Raji (cell line): Measurements from ENCODE around the gene ANAPC1.
A peak's percentile ranks its signal among the peaks of the same experiment; 100 is the strongest.

ENCODE experiments used
- POLR2A ChIP-seq: IDR thresholded peaks from 2 replicates; pipeline ENCODE4 v1.6.1; 2011; ENCODE audit warnings: low read depth, low read length, control low read depth; ENCODE audit not compliant: insufficient read depth

The ANAPC1 gene, protein sequence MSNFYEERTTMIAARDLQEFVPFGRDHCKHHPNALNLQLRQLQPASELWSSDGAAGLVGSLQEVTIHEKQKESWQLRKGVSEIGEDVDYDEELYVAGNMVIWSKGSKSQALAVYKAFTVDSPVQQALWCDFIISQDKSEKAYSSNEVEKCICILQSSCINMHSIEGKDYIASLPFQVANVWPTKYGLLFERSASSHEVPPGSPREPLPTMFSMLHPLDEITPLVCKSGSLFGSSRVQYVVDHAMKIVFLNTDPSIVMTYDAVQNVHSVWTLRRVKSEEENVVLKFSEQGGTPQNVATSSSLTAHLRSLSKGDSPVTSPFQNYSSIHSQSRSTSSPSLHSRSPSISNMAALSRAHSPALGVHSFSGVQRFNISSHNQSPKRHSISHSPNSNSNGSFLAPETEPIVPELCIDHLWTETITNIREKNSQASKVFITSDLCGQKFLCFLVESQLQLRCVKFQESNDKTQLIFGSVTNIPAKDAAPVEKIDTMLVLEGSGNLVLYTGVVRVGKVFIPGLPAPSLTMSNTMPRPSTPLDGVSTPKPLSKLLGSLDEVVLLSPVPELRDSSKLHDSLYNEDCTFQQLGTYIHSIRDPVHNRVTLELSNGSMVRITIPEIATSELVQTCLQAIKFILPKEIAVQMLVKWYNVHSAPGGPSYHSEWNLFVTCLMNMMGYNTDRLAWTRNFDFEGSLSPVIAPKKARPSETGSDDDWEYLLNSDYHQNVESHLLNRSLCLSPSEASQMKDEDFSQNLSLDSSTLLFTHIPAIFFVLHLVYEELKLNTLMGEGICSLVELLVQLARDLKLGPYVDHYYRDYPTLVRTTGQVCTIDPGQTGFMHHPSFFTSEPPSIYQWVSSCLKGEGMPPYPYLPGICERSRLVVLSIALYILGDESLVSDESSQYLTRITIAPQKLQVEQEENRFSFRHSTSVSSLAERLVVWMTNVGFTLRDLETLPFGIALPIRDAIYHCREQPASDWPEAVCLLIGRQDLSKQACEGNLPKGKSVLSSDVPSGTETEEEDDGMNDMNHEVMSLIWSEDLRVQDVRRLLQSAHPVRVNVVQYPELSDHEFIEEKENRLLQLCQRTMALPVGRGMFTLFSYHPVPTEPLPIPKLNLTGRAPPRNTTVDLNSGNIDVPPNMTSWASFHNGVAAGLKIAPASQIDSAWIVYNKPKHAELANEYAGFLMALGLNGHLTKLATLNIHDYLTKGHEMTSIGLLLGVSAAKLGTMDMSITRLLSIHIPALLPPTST (N-terminal part only)

DNA sequence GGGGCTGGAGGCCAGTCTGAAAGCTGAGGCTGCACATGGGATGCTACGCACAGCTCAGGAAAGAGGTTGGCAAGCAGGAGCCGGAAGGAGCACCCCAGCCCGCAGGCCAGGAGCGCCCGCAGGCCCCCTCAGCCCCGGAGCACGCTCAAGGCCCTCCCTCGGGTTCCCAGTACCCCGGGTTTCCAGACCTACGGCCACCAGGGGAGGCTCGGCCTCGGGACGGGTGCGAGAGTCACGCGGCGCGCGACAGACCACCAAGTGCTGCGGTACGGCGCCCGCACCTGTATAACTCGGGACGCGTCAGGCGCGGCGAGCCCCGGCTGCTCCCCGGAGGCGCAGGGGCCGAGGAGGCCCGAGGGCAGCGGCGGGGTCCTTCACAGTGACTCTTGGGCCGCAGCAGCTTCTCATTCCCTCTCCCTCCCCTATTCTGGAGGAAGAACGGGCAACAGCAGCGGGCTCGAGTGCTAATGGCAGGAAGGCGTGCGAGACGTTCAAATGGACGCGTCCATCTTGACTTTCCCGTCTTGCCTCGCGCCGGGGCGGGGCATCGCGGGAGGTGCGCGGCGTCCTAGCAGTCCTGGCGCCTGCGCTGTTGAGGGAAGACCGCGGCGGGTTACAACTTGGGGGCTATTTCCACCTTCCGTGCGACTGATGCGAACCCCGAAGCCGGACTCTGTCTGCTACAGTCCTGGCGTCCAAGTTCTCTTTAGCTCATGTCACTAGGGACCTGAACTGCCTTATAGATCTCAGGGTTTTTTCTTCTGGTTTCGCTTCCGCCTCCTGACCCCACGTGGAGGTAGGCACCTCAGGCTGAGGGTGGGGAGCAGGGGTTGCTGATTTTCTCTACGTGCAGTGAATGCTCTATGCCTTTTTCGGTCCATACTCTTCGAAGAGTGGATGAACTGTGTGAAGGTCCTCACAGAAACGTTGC is at the start of gene ANAPC1:
Gene ANAPC1 (minus strand): TSS at position 533 of the 931 bp plus-strand sequence. CDS start 3,368 bp downstream, outside the sequence.
- peak; percentile 93 for TF ChIP-seq POLR2A

DNA sequence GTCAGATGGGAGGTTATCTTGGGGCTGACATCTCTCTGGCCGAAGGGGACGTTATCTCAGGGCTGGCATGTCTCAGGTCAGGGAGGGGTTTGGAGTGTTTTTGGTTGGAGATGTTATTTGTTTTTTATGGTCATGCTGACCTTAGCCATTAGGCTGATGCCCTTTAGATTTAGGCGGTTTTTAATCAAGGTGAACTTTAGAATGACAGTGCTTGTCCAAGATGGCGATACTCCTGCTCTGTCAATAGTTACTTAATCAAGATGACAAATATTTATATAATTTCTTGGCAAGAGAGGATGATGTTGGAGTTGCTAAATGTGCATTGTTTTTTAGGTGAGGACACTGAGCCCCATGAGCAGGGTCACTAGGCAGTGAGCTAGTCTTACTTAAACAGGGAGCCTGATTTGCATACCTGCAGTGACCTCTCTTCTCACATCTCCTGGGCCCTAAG is 48.9 kb upstream of the ANAPC1 start:
- TF ChIP-seq POLR2A, result no peak

DNA sequence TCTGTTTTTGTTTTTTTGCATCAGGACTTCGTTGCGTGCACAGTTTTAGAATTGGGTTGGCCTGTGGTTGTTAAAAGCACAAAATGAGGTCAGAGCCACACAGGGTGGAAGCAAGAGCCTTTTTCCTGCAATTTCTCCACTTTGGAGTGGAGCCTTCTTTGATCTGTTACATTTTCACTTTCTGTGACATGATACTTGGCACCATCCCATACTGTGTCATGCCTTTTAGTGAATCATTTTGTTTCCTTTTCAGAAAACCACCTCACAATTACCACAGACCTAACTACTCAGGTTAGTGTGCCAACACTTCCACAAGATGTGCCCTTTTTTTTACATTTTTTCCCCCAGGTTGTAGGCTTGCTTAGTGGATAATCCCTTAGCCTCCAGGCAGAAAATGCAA is 46.9 kb upstream of the ANAPC1 start:
- no peak for TF ChIP-seq POLR2A

DNA sequence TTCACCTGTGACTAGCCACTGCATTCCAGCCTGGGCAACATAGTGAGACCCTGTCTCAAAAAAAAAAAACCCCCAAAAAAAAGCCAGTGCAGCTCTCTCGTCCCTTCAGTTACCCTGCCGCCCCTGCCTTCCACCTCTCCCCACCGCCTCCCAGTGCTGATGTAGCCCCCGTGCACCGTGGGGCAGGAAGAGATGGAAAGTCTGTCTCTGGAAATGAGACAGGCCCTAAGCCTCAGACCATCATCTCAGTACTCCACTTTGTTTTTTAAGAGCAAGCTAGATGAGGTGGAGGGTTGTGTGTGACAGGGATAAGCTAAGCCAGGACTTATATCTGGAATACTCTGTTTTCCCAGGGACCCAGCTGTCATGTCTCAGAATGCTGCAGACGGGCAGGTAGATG is 46.4 kb upstream of the ANAPC1 start:
- TF ChIP-seq POLR2A, result no peak

DNA sequence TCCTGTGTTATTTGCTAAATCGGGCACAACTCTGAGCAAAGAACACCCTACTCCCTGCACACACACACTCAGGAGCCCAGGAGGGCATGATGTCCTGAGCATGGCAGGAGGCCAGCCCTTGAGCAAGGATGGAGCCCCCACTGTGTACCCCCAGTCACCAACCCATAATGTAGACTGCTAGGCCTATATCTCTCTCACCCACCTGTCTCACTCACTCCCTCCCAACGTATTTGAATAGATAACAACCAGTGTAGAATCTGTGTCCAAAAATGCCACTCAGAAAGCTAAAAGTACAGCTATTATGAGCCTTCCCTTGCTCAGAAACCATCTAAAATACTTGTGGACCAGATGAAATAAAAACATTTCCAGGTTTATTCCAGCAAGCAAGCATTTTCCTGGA is 43.7 kb upstream of the ANAPC1 start:
- no peak for TF ChIP-seq POLR2A

DNA sequence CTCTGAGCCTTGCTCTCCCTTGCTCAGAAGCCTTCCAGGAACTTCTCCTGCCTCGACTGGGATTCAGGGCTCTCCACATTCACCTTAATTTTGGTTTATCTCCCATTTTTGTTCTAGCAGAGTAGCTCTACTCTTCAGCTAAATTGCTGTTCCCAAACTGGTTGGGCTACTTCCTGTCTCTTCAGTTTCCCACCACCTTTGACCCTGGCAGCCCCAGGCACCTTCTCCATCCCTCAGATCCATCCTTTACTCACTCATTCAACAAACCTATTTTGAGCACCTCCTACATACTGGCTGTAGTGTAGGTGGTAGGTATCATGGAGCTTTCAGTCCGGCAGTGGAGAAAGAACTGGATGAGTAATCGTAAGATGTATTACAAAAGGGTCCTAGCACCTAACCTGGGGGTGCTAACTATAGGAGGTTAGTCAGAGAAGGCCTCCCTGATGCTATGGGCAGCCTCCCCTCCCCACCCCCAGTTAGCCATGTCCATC is 40.7 kb upstream of the ANAPC1 start:
- TF ChIP-seq POLR2A, result no peak

DNA sequence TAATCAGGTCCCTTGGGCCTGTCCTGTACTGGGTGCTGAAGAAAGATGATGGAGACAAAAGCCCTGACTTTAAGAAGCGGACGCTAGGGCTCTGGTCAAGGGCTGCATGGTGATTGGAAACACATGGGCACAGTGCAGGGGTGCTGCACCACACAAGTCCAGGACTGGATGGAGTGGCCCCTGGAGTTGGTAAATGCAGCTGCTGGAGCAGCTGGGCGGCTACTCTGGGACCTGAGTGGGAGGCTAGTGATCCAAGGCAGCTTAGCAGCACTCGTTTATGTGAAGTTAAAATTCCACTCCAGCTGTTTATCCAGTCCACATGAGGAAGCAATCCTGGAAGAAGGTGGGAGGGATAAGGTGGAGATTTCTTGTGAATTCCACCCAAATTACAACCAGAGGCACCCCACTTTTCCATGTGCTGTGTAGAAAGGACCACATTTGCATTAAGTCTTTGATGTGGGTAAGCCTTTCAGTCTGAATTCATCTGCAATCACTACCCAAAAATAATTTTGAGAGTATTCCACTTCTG is 39.3 kb upstream of the ANAPC1 start:
- no peak for TF ChIP-seq POLR2A

DNA sequence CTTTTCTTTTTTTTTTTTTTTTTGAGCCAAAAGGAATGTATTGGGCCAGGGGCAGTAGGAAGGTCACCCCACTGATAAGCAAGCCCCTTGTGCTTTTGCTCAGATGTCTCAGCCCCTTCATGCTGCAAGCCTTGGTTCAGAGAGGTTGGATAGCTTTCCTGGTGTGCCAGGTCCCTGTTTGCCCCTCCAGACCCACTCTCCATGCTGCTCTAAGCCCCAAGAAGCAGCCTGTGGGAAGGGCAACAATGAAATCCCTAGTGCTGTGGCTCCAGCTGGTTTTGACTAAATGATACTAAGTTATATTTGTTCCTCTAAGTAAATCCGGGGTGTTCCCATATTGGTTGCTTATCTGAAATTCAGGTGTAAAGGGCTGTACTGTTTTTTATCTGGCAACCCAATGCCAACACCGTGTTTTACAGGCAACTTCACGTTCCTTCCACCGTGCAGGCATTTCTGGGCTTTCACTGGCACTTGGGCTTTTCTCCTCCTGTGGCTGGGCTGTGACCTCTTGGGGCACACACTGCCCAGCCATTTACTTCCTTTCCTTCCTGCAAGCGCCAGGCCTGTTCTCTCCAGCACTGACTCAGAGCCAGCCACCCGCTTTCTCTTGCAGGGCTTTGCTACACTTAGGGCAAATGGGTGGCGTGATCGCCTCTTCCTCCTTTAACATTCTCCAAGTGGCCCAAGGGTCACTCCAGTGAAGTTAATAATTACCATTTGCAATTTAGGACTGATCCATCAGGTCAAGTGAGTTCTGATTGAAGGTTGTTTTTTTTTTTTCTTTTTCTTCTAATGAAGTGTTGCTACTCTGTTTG is 36.0 kb upstream of the ANAPC1 start:
- no peak for TF ChIP-seq POLR2A

DNA sequence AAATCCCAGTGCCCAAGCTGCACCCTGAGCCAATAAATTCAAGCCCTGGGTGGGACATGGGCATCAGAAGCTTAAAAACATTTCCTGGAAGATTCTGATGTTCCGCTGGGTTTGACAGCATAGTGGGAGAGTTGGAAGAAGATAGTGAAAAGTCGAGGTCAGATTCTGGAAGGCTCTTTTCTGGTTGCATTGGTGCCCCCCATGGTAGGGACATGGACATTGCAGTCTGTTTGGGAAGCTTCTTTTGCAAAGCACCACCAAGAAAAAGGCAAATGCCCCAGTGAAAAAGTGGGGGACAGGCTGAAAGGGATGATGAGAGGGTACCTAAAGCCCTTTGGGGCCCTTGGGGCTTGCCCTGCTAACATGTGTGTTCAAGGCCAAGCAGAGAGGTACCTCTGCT is 35.4 kb upstream of the ANAPC1 start:
- TF ChIP-seq POLR2A, result no peak

DNA sequence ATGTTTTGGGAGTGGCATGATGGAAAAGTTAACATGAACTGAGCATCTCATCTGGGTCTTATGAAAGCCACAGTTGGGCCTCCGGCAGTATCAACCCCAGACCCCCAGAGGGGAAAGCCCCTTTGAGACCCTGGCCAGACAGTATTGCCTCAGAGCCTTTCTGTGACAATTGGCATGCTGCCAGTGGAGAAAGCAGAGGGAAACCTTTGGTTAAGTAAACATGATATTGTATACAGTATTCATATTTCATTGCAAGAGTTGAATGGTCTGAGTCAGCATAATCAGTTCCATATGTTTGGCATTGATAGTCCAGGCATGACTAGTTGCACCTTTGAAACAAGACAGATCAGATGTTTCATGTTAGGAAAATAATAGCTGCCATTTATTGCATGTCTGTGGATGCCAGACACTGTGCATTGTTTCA is 34.4 kb upstream of the ANAPC1 start:
- no peak for TF ChIP-seq POLR2A

DNA sequence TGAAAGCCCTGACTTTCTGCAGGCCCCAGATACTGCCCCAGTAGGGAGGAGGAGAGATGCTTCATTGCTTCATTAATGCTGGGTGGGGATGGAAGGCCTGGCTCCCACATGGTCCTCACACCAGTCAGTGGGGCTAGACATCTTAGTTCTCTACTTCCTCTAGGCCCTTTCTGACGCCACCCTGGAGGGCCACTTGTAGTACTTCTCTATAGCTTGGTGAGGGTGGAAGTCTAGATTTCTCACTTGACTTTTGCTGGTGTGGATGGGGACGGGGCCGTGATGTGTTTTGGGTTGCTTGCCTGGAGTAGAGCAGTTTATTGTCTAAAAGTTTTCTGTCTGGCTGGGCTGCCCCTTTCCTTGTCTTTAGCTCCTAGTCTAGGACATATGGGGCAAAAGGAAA is 33.1 kb upstream of the ANAPC1 start:
- no peak for TF ChIP-seq POLR2A

DNA sequence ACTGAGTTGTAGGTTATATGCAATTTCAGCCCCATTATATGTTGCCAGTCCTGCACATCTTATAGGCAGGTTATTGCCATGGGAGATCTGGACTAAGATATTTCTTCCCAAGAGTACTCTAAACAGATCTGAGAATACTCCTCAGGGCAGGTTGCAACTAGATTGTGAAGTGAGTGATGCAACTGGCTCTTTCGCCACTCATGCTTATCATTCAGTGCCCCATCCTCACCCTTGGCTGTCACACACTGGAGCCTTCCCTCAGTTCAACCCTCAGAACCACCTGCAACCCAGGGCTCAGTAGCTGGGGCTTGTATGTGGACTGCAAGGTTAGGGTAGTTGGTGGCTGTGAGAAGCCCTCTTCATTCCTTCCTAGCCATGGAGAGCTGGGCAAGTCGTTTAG is 28.6 kb upstream of the ANAPC1 start:
- TF ChIP-seq POLR2A, result no peak
